PFSK-1 (cell line): ENCODE results near the gene POLR2F.

ENCODE experiments used
- FOXP2 ChIP-seq: optimal IDR thresholded peaks from 2 replicates; pipeline ENCODE3; 2011; ENCODE audit warnings: borderline replicate concordance, control low read depth, inconsistent platforms; ENCODE audit not compliant: insufficient read depth; ENCODE audit errors: extremely low read length, extremely low read depth
- POLR2AphosphoS5 ChIP-seq: IDR thresholded peaks from 2 replicates; pipeline ENCODE4 v1.6.1; 2012; ENCODE audit warnings: low read depth, mild to moderate bottlenecking, control low read depth, low read length, moderate library complexity
- SIN3A ChIP-seq: IDR thresholded peaks from 2 replicates; pipeline ENCODE4 v1.6.1; 2012; ENCODE audit warnings: mild to moderate bottlenecking, low read length, moderate library complexity, borderline replicate concordance; ENCODE audit not compliant: insufficient read depth
- TAF1 ChIP-seq: IDR thresholded peaks from 2 replicates; pipeline ENCODE4 v1.6.1; 2012; ENCODE audit warnings: low read length, control low read depth, borderline replicate concordance; ENCODE audit not compliant: insufficient read depth
- TF ChIP-seq, protein P1 (sequence below), 2 experiments: IDR thresholded peaks; 2 replicates each; pipeline versions ENCODE4 v1.6.1 to v1.8.0; 2011 to 2012; ENCODE audit warnings: low read depth in 2 of 2, low read length in 2 of 2, control low read depth in 1 of 2, inconsistent platforms in 1 of 2, mild to moderate bottlenecking in 1 of 2, moderate library complexity in 1 of 2; ENCODE audit not compliant: insufficient read depth in 1 of 2

The POLR2F gene

DNA sequence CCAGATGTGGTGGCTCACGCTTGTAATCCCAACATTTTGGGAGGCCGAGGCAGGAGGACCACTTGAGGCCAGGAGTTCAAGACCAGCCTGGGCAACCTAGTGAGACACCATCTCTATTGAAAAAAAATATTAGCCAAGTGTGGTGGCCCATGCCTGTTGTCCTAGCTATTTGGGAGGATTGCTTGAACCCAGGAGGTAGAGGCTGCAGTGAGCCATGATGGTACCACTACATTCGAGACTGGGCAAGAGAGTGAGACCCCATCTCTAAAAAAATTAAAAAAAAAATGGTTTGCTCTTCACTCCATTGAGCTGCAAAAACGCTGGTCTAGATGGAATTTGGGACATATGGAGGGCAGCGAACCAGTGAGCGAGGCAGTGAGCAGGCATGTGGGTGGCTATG lies 52.4 kb downstream of the POLR2F start:
- TF ChIP-seq FOXP2 (no peak), TAF1 (no peak)

DNA sequence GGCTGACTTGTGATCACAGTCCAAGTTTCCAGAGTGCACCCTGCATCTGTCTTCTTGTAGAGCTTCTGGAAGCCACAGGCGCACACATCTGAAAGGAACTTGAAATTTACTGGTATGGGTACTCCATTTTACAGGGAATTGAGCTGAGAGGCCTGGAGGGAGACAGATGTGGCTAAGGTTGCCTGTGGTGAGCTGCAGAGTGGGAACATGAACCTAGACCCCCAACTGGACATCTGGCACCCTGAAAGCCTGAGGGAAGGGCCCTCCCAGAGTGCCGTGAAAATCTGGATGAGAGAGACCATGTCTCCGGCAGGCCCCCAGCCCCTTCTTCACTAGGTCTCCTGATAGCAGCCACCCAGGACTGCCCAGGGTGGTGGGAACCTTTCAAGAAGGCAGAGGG lies 53.4 kb downstream of the POLR2F start:
- TF ChIP-seq FOXP2 (no peak), TAF1 (no peak), SIN3A (no peak), POLR2AphosphoS5 (no peak)
- TF ChIP-seq, protein P1, sequence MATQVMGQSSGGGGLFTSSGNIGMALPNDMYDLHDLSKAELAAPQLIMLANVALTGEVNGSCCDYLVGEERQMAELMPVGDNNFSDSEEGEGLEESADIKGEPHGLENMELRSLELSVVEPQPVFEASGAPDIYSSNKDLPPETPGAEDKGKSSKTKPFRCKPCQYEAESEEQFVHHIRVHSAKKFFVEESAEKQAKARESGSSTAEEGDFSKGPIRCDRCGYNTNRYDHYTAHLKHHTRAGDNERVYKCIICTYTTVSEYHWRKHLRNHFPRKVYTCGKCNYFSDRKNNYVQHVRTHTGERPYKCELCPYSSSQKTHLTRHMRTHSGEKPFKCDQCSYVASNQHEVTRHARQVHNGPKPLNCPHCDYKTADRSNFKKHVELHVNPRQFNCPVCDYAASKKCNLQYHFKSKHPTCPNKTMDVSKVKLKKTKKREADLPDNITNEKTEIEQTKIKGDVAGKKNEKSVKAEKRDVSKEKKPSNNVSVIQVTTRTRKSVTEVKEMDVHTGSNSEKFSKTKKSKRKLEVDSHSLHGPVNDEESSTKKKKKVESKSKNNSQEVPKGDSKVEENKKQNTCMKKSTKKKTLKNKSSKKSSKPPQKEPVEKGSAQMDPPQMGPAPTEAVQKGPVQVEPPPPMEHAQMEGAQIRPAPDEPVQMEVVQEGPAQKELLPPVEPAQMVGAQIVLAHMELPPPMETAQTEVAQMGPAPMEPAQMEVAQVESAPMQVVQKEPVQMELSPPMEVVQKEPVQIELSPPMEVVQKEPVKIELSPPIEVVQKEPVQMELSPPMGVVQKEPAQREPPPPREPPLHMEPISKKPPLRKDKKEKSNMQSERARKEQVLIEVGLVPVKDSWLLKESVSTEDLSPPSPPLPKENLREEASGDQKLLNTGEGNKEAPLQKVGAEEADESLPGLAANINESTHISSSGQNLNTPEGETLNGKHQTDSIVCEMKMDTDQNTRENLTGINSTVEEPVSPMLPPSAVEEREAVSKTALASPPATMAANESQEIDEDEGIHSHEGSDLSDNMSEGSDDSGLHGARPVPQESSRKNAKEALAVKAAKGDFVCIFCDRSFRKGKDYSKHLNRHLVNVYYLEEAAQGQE (IDR thresholded peaks at IDR 0.05; ENCODE audit: insufficient read depth in 1 of 2, low read depth in 2 of 2, low read length in 2 of 2): no peak

DNA sequence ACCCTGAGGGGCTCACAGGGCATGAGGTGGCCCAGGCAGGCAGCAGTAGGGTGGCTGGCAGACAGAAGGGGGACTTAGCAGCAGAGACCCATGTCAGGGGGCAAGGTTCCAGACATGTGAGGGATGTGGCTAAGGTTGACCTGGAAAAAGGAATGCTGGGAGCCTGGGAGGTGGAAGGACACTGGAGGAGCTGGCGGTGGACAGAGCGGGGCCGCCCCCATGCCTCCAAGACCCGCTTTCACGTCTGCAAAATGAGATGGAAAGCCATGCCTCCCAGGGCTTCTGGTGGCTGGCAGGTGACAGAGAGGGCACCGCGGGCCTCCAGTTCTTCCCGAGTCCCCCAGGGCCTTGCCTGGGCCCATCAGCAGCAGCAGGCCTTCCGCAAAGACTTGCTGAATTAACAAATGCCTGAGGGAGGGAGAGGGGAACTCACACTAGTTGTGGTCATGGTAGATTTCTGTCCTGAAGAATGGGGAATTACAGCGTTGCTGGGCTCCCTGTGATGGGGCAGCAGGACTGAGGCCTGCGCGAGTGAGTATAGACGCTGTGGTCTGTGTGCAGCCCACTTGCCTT lies 53.9 kb downstream of the POLR2F start:
- no peak for TF ChIP-seq POLR2AphosphoS5
- TF ChIP-seq, protein P1 (IDR thresholded peaks at IDR 0.05; ENCODE audit: insufficient read depth in 1 of 2, low read depth in 2 of 2, low read length in 2 of 2): no peak

DNA sequence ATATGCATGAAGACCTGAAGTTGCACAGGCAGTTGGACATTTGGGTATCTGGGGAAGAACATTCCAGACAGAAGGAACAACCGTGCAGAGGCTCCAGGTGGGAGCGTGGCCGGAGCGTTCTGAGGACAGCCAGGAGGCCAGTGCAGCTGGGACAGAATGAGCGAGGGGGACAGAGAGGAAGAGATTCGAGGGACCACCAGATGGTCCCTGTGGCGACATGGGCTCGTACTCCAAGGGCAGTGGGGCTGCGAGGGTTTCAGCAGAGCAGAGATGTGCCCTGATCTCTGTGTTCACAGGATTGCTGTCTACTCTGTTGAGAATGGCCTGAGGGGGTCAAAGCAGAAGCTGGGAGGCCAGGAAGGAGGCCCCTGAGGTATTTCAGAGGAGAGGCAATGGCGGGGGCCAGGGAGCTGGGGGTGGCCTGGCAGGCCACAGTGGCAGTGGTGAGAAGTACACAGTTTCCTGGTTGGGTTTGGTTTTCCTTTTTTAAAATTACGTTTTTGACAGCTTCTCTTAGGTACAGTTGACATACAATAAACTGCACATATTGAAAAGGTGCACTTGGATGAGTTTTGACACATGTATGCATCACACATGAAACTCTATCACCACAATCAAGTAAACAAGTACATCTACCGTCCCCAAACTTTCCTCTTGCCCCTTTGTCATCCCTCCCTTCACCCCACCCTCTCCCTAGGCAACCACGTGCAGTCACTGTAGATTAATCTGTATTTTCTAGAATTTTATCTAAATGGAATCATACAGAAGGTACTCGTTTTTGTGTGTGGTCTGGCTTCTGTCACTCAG lies 55.7 kb downstream of the POLR2F start:
- TF ChIP-seq POLR2AphosphoS5 (no peak), TAF1 (no peak), SIN3A (no peak), FOXP2 (no peak)
- TF ChIP-seq, protein P1 (IDR thresholded peaks at IDR 0.05; ENCODE audit: insufficient read depth in 1 of 2, low read depth in 2 of 2, low read length in 2 of 2): no peak

DNA sequence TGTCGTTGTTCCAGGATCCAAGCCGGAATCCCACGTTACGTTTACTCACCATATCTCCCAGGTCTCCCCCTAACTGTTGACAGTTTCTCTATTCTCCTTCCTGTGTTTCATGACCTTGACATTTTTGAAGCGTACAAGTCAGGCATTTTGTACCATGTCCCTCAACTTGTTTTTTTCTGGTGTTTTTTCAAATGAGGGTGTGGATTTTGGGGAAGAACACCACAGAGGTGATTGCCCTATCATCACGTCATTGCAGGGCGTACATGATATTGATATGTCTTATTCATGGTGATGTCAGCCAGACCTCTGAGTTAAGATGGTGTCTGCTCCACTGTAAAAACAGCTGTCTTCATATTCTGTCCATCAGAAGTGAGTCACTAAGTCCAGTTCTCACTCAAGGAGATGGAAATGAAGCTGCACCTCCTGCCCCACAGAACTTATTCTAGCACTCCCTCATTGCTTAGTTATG lies 59.1 kb downstream of the POLR2F start:
- TF ChIP-seq, protein P1 (IDR thresholded peaks at IDR 0.05; ENCODE audit: insufficient read depth in 1 of 2, low read depth in 2 of 2, low read length in 2 of 2): no peak
- no peak for TF ChIP-seq TAF1
- no peak for TF ChIP-seq SIN3A
- TF ChIP-seq FOXP2: no peak
- TF ChIP-seq POLR2AphosphoS5: no peak
